Thyroid gland (tissue), 4 donors: Measurements from ENCODE around the gene STK4.

ENCODE experiments used
- CTCF ChIP-seq, 6 experiments: fragments of 200-600 bp in 3 of 6; fragments of 450-650 bp in 3 of 6; sonication (generic) in 3 of 6; IDR thresholded peaks; one replicate each; pipeline ENCODE4 v1.5.1; 2016 to 2019; ENCODE audit warnings: antibody characterized with exemption in 6 of 6, mild to moderate bottlenecking in 2 of 6, inconsistent platforms in 1 of 6, moderate library complexity in 1 of 6
- POLR2A ChIP-seq, 2 donors: fragments of 450-650 bp; IDR thresholded peaks; one replicate each; pipeline ENCODE4 v1.6.1; 2017; ENCODE audit warnings: antibody characterized with exemption in 2 of 2, mild to moderate bottlenecking in 2 of 2, moderate library complexity in 1 of 2

DNA sequence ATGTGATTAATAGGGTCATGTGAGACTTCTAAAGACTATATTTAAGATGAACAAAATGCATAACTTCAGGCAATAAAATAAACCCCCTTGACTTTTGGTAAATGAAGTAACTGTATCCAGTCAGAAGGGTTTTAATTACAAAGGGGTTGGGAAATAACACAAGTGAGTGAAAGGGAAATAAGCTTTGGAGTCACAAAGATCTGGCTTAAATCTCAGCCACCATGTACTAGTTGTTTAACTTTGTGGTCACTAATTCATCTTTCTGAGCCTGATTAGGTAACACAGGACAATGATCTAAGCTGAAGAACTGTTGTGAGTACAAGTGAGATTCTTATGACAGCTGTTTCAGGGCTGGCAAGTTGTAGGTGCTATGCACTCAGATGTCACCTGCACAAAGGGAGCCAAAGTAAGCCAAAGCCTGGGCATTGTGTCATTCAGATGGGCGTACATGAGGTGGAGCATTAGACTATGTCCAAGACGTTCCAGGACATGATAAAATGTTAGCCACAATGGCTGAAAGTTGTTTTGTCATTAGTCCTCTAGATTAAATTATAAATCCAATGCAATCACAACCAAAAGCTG lies 19.9 kb upstream of the STK4 start:
- TF ChIP-seq CTCF (IDR thresholded peaks at IDR 0.05) (no peak), POLR2A (IDR thresholded peaks at IDR 0.05) (no peak)
